A549 treated with GW870086 at 1 μM for 4 hours (cell line): ENCODE measurements around the gene SEC16B. TPM values are rescaled to one million over a fixed set of nuclear protein-coding genes. Genes with fewer than 3 reads are reported as not detected.

Source experiments
- total RNA-seq: library from RNA; stranded (reverse); fragments of 200-300 nt; extraction: Qiagen RNA extraction; gene quantifications from 5 replicates; pipeline ENCODE4 v1.2.3, GENCODE V29; 2022; ENCODE audit warnings: low read depth

Gene SEC16B, protein sequence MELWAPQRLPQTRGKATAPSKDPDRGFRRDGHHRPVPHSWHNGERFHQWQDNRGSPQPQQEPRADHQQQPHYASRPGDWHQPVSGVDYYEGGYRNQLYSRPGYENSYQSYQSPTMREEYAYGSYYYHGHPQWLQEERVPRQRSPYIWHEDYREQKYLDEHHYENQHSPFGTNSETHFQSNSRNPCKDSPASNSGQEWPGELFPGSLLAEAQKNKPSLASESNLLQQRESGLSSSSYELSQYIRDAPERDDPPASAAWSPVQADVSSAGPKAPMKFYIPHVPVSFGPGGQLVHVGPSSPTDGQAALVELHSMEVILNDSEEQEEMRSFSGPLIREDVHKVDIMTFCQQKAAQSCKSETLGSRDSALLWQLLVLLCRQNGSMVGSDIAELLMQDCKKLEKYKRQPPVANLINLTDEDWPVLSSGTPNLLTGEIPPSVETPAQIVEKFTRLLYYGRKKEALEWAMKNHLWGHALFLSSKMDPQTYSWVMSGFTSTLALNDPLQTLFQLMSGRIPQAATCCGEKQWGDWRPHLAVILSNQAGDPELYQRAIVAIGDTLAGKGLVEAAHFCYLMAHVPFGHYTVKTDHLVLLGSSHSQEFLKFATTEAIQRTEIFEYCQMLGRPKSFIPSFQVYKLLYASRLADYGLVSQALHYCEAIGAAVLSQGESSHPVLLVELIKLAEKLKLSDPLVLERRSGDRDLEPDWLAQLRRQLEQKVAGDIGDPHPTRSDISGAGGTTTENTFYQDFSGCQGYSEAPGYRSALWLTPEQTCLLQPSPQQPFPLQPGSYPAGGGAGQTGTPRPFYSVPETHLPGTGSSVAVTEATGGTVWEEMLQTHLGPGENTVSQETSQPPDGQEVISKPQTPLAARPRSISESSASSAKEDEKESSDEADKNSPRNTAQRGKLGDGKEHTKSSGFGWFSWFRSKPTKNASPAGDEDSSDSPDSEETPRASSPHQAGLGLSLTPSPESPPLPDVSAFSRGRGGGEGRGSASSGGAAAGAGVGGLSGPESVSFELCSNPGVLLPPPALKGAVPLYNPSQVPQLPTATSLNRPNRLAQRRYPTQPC
- 0.62 to 0.86 TPM (median 0.75 TPM) in 5 replicates for total RNA-seq

GRCh38 chr1:177969825-177970371 lies at the start of gene SEC16B:
Gene SEC16B, minus strand, starts transcription at chr1:177970058. Its CDS starts 2,077 bp downstream, at chr1:177967981.

Other genes starting within 250 kb of the SEC16B start
- gene RASAL2, start 124.0 kb upstream of the SEC16B start, total RNA-seq: 14.6 to 20.8 TPM (median 17.9 TPM) in 5 replicates